HCT116 (cell line): ENCODE measurements around the gene CPT1B. TPM values are rescaled to one million over a fixed set of nuclear protein-coding genes. Genes with fewer than 3 reads are reported as not detected.

Experiments
- ATAC-seq: fragments of 200-7000 bp; cut with Tn5 transposase; 2 replicates; pipeline ENCODE4 v1.9.1; 2020; ENCODE audit warnings: mild to moderate bottlenecking, moderate library complexity
- BruUV-seq: library from RNA; stranded (reverse); fragments of 400-500 nt; replicated peaks from 2 replicates; lab custom pipeline; 2021; lab: Mats Ljungman, UMichigan
- CTCF ChIA-PET: fragments of 300-600 bp; sonication (Branson Sonifier 250); formaldehyde crosslinking; loops from one replicate; lab custom pipeline; 2021; ENCODE audit warnings: antibody characterized with exemption; lab: Charles Lee
- POLR2A ChIA-PET: fragments of 300-600, 350-600 bp; sonication (Branson Sonifier 250); formaldehyde crosslinking; loops from one replicate; lab custom pipeline; 2021; ENCODE audit warnings: antibody characterized with exemption; lab: Charles Lee
- RAD21 ChIA-PET, 2 experiments: fragments of 300-600 bp; sonication (Branson Sonifier 250); formaldehyde crosslinking; loops; one replicate each; lab custom pipeline; 2023; ENCODE audit warnings: low total read pairs in 2 of 2; ENCODE audit not compliant: uncharacterized antibody in 2 of 2, unreplicated experiment in 2 of 2, low non-redundant PET in 1 of 2; lab: Charles Lee
- DNase-seq: peaks from one replicate; pipeline ENCODE4 v3.0.0-alpha.2; 2010; ENCODE audit warnings: low read depth, low spot score
- H2AFZ ChIP-seq: fragments of 200-600 bp; shearing (Covaris generic), sonication (generic); 2 replicates; pipeline ENCODE4 v1.6.1; 2017; ENCODE audit warnings: low read depth, mixed run types, mixed read lengths, antibody characterized with exemption, low read length; ENCODE audit not compliant: poor library complexity, severe bottlenecking
- H3K27ac ChIP-seq: 2 replicates; pipeline ENCODE4 v1.5.1; 2012; ENCODE audit warnings: low read depth, low read length
- H3K27me3 ChIP-seq: fragments of 200-600 bp; sonication (generic); 2 replicates; pipeline ENCODE4 v1.6.1; 2016; ENCODE audit warnings: mixed run types, low read length, mixed read lengths; ENCODE audit not compliant: insufficient read depth
- H3K36me3 ChIP-seq, 2 experiments: fragments of 200-500 bp in 1 of 2; fragments of 200-600 bp in 1 of 2; sonication (Bioruptor generic) in 1 of 2; sonication (generic) in 1 of 2; 2 replicates each; pipeline versions ENCODE4 v1.5.1 to v1.6.1; 2014 to 2016; ENCODE audit warnings: low read length in 2 of 2, inconsistent platforms in 1 of 2, mixed read lengths in 1 of 2, mixed run types in 1 of 2; ENCODE audit not compliant: insufficient read depth in 2 of 2, control insufficient read depth in 1 of 2
- H3K4me1 ChIP-seq, 2 experiments: fragments of 200-600 bp in 1 of 2; sonication (generic) in 1 of 2; 2 replicates each; pipeline versions ENCODE4 v1.5.1 to v1.6.1; 2012 to 2017; ENCODE audit warnings: low read length in 2 of 2, inconsistent platforms in 1 of 2, mild to moderate bottlenecking in 1 of 2, mixed read lengths in 1 of 2, mixed run types in 1 of 2, moderate library complexity in 1 of 2; ENCODE audit not compliant: insufficient read depth in 2 of 2, control insufficient read depth in 1 of 2
- H3K4me2 ChIP-seq: fragments of 200-600 bp; sonication (generic); 2 replicates; pipeline ENCODE4 v1.6.1; 2017; ENCODE audit warnings: mixed run types, low read length, mixed read lengths
- H3K4me3 ChIP-seq, 2 experiments: fragments of 200-600 bp in 1 of 2; sonication (generic) in 1 of 2; replicated peaks in 1 of 2; 2 replicates each; pipeline ENCODE4 v1.5.1; 2011 to 2016; ENCODE audit warnings: low read length in 2 of 2, control low read depth in 1 of 2, low read depth in 1 of 2, mild to moderate bottlenecking in 1 of 2, mixed read lengths in 1 of 2, mixed run types in 1 of 2
- H3K79me2 ChIP-seq: fragments of 200-600 bp; sonication (generic); 2 replicates; pipeline ENCODE4 v1.6.1; 2017; ENCODE audit warnings: mild to moderate bottlenecking, mixed run types, low read length, moderate library complexity, mixed read lengths; ENCODE audit not compliant: insufficient read depth
- H3K9ac ChIP-seq: fragments of 200-600 bp; sonication (generic); 2 replicates; pipeline ENCODE4 v1.6.1; 2016; ENCODE audit warnings: low read length, mixed read lengths
- H3K9me2 ChIP-seq: fragments of 200-600 bp; sonication (generic), shearing (Covaris generic); 2 replicates; pipeline ENCODE4 v1.6.1; 2017; ENCODE audit warnings: mixed run types, mild to moderate bottlenecking, moderate library complexity; ENCODE audit not compliant: insufficient read depth
- H3K9me3 ChIP-seq, 2 experiments: fragments of 200-500 bp in 1 of 2; fragments of 200-600 bp in 1 of 2; sonication (Bioruptor generic) in 1 of 2; sonication (generic) in 1 of 2; 2 replicates each; pipeline ENCODE4 v1.6.1; 2014 to 2017; ENCODE audit warnings: low read length in 2 of 2, mixed read lengths in 2 of 2, inconsistent platforms in 1 of 2, low read depth in 1 of 2, mild to moderate bottlenecking in 1 of 2, mixed run types in 1 of 2, moderate library complexity in 1 of 2; ENCODE audit not compliant: control insufficient read depth in 1 of 2, insufficient read depth in 1 of 2
- H4K20me1 ChIP-seq: fragments of 200-600 bp; sonication (generic), shearing (Covaris generic); 2 replicates; pipeline ENCODE4 v1.6.1; 2017; ENCODE audit warnings: mixed run types, mild to moderate bottlenecking, moderate library complexity; ENCODE audit not compliant: insufficient read depth
- ATF3 ChIP-seq: IDR thresholded peaks from 2 replicates; pipeline ENCODE4 v1.6.1; 2012
- CBX3 ChIP-seq: IDR thresholded peaks from 2 replicates; pipeline ENCODE4 v1.6.1; 2012; ENCODE audit warnings: low read depth
- CTCF ChIP-seq, 3 experiments: fragments of 200-600 bp in 1 of 3; sonication (generic) in 1 of 3; IDR thresholded peaks in 2 of 3; conservative IDR thresholded peaks in 1 of 3; 2 replicates each; pipeline ENCODE4 v1.5.1; 2012 to 2017; ENCODE audit warnings: low read depth in 2 of 3, low read length in 2 of 3, antibody characterized with exemption in 1 of 3, borderline replicate concordance in 1 of 3, control low read depth in 1 of 3, mild to moderate bottlenecking in 1 of 3, mixed read lengths in 1 of 3, mixed run types in 1 of 3, moderate library complexity in 1 of 3; ENCODE audit not compliant: insufficient read depth in 1 of 3
- EGR1 ChIP-seq: IDR thresholded peaks from 2 replicates; pipeline ENCODE4 v1.6.1; 2012; ENCODE audit warnings: low read depth
- EZH2 ChIP-seq: fragments of 200-600 bp; sonication (generic); IDR thresholded peaks from 2 replicates; pipeline ENCODE4 v1.6.1; 2017; ENCODE audit warnings: antibody characterized with exemption, mixed run types
- EZH2phosphoT487 ChIP-seq: fragments of 200-600 bp; IDR thresholded peaks from 2 replicates; pipeline ENCODE4 v1.6.1; 2018; ENCODE audit warnings: antibody characterized with exemption, borderline replicate concordance
- FOSL1 ChIP-seq: IDR thresholded peaks from 2 replicates; pipeline ENCODE4 v1.6.1; 2012; ENCODE audit warnings: low read depth
- MAX ChIP-seq: IDR thresholded peaks from 2 replicates; pipeline ENCODE4 v1.6.1; 2012
- POLR2A ChIP-seq: IDR thresholded peaks from 2 replicates; pipeline ENCODE4 v1.7.0; 2011; ENCODE audit warnings: borderline replicate concordance; ENCODE audit not compliant: insufficient read depth, insufficient read length; ENCODE audit errors: extremely low read depth
- POLR2AphosphoS5 ChIP-seq: IDR thresholded peaks from 2 replicates; pipeline ENCODE4 v1.6.1; 2011; ENCODE audit warnings: mild to moderate bottlenecking, low read depth, low read length, moderate library complexity
- RAD21 ChIP-seq: IDR thresholded peaks from 2 replicates; pipeline ENCODE4 v1.6.1; 2012; ENCODE audit warnings: low read depth, mild to moderate bottlenecking
- REST ChIP-seq: IDR thresholded peaks from 2 replicates; pipeline ENCODE4 v1.6.1; 2012; ENCODE audit warnings: low read depth
- SIN3A ChIP-seq: IDR thresholded peaks from 2 replicates; pipeline ENCODE4 v1.6.1; 2012; ENCODE audit warnings: low read depth
- SP1 ChIP-seq: IDR thresholded peaks from 2 replicates; pipeline ENCODE4 v1.6.1; 2012; ENCODE audit warnings: low read depth
- SRF ChIP-seq: IDR thresholded peaks from 2 replicates; pipeline ENCODE4 v1.6.1; 2012; ENCODE audit warnings: low read depth
- YY1 ChIP-seq: IDR thresholded peaks from 2 replicates; pipeline ENCODE4 v1.6.1; 2011; ENCODE audit warnings: low read length, low read depth, moderate library complexity, mild to moderate bottlenecking; ENCODE audit not compliant: insufficient replicate concordance; ENCODE audit errors: extremely low read depth
- ZBTB33 ChIP-seq: IDR thresholded peaks from 2 replicates; pipeline ENCODE4 v1.6.1; 2011; ENCODE audit warnings: mild to moderate bottlenecking, low read length, moderate library complexity; ENCODE audit not compliant: insufficient replicate concordance; ENCODE audit errors: extremely low read depth
- ZFX ChIP-seq: fragments of 450-650 bp; IDR thresholded peaks from 2 replicates; pipeline ENCODE4 v1.6.1; 2017
- intact Hi-C: fragments of 100-400 bp; cut with micrococcal nuclease; formaldehyde crosslinking; loops from 2 replicates; pipeline ENCODE4 v1.10.0; 2022
- total RNA-seq: library from RNA; stranded (reverse); gene quantifications from one replicate; pipeline ENCODE4 v1.2.1, GENCODE V29; 2021; ENCODE audit not compliant: unreplicated experiment

Gene CPT1B
- total RNA-seq, 1 experiment from 2014 or later, result 35.1 TPM

- Histone ChIP-seq H2AFZ (no peak overlapping the region), H3K4me2 (no peak overlapping the region), H3K79me2 (no peaks in the 10 kb centered on the region), H4K20me1 (no peaks in the 10 kb centered on the region), H3K9me3 (no peaks in the 10 kb centered on the region), H3K9me2 (no peaks in the 10 kb centered on the region), H3K27ac (no peak overlapping the region), H3K4me1 (peaks cover 10 to 50% of the 10 kb centered on the region in 2 experiments; a peak in 3 of 4 replicates), H3K36me3 (no peaks in the 10 kb centered on the region), H3K9ac (no peak overlapping the region), H3K4me3 (no peak overlapping the region), H3K27me3 (peaks cover 6% of the 10 kb centered on the region; the same call in 1 of the 2 replicates)
- POLR2A ChIA-PET, result no interaction called here
- RAD21 ChIA-PET, result no interaction called here
- intact Hi-C loops, result no loop called here
- no peak for DNase-seq
- BruUV-seq, result no TSS peak
- TF ChIP-seq CTCF (IDR thresholded peaks at IDR 0.05 in 2 of 3, conservative IDR thresholded peaks at IDR 0.05 in 1 of 3; ENCODE audit: borderline replicate concordance in 1 of 3, insufficient read depth in 1 of 3, low read depth in 2 of 3, low read length in 2 of 3), result no peak
- no peak for TF ChIP-seq SRF
- no peak for TF ChIP-seq ZBTB33
- TF ChIP-seq FOSL1, result no peak
- no peak for TF ChIP-seq EZH2
- TF ChIP-seq SIN3A, result no peak
- no peak for TF ChIP-seq EGR1
- no peak for TF ChIP-seq ZFX
- no peak for TF ChIP-seq SP1
- no peak for TF ChIP-seq POLR2A
- TF ChIP-seq RAD21, result no peak
- no peak for TF ChIP-seq MAX
- no peak for TF ChIP-seq YY1
- no peak for TF ChIP-seq REST
- TF ChIP-seq ATF3, result no peak
- no peak for TF ChIP-seq EZH2phosphoT487
- no peak for TF ChIP-seq CBX3
- TF ChIP-seq POLR2AphosphoS5, result no peak
- CTCF ChIA-PET, result no interaction called here
- no peak for ATAC-seq
These were observed 46.9 kb upstream of the CPT1B start for GRCh38 chr22:50625131-50625567.
